Activated naive CD4-positive, alpha-beta T cell treated with anti-CD3 and anti-CD28 coated beads, Interleukin-2, amount 50 U/mL, for 24 hours (primary cell): ENCODE results near the gene INO80.

Experiments
- H3K27ac Mint-ChIP-seq: one replicate; pipeline ENCODE4 v1.8.0; 2021; ENCODE audit warnings: mild to moderate bottlenecking, mixed read lengths
- H3K27me3 Mint-ChIP-seq: one replicate; pipeline ENCODE4 v1.8.0; 2021; ENCODE audit warnings: mixed read lengths
- H3K36me3 Mint-ChIP-seq: one replicate; pipeline ENCODE4 v1.8.0; 2021; ENCODE audit warnings: mixed read lengths
- H3K4me1 Mint-ChIP-seq: one replicate; pipeline ENCODE4 v1.8.0; 2021; ENCODE audit warnings: mixed read lengths
- H3K4me3 Mint-ChIP-seq: one replicate; pipeline ENCODE4 v1.8.0; 2021; ENCODE audit warnings: mild to moderate bottlenecking, mixed read lengths
- H3K9me3 Mint-ChIP-seq: one replicate; pipeline ENCODE4 v1.8.0; 2021; ENCODE audit warnings: mixed read lengths

The INO80 gene

DNA sequence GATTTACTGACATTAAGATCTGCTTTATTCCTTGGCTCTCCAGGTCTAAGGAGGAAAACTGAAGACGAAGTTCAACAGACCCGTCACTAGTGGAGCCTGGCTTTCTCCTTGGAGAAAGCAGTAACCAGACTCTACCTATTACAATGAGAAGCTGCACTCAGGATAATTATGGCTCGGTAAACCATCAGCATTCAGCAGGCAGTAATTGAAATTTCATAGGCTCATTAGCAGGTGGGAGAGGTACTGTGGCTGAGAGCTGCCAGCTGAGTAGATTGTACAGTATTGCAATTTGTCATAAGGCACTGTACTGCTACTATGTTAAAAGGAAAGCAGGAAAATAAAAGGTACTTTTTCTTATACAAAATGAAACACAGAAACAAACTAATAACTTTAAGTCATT lies 111.6 kb downstream of the INO80 start:
- no peaks in the 10 kb centered on the region for H3K27me3 Mint-ChIP-seq
- H3K4me1 Mint-ChIP-seq, result no peaks in the 10 kb centered on the region
- no peak overlapping the region for H3K4me3 Mint-ChIP-seq
- no peaks in the 10 kb centered on the region for H3K9me3 Mint-ChIP-seq
- no peak overlapping the region for H3K27ac Mint-ChIP-seq
- H3K36me3 Mint-ChIP-seq, result peaks cover 6% of the 10 kb centered on the region

DNA sequence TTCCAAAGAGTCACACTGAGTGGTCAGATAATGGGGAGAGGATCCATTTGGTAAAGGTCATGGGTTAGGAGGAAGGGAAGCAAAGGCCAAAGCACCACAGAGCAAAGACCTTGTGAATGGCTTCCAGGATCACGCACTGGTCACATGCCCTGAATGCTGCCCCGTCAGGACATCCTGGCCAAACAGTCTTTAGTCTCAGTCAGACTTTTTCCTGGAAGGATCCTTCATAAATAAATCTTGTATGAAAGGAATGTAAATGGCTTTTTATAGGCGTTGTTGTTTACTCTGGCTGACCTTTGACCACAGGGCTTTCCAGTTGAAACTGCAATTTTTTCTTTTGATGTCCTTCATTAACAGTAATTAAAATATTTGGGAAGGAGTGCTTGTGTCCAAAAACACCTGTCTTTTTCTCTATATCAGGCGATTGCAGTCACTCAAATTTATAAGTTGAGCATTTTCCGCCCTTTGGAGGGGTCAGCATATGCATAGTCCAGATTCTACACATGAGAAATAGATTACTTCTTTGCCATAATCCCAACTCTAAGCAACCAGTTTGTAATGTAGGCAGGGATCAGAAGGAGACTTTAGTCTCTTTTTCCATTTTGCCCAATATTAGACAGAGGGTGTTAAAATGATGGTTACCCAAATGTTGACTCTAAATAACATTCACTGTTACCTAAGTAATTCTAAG lies 114.4 kb downstream of the INO80 start:
- H3K27me3 Mint-ChIP-seq, result no peaks in the 10 kb centered on the region
- H3K36me3 Mint-ChIP-seq, result peaks cover 9% of the 10 kb centered on the region
- H3K27ac Mint-ChIP-seq, result no peak overlapping the region
- H3K4me3 Mint-ChIP-seq, result no peak overlapping the region
- no peaks in the 10 kb centered on the region for H3K4me1 Mint-ChIP-seq
- no peaks in the 10 kb centered on the region for H3K9me3 Mint-ChIP-seq

DNA sequence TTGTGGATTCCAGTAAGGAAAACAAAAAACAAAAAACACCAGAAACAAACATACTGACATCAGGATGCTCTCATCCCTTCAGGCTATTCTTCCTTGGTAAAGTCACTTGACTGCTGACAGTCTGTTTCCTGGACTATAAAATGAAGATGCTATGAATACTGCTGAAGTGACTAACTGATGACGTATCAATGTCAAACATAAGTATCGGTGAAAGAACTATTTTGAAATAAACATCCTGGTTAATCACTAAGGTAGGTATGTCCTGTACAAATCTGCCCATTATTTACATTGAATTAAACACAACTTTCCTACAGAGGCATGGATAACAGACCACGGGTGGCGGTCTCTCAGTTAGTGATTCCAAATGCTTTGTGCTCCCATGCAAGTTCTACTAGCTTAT lies 116.9 kb downstream of the INO80 start:
- Mint-ChIP-seq H3K9me3 (no peaks in the 10 kb centered on the region), H3K27ac (no peak overlapping the region), H3K4me1 (no peaks in the 10 kb centered on the region), H3K27me3 (no peaks in the 10 kb centered on the region), H3K4me3 (no peak overlapping the region), H3K36me3 (peaks cover 12% of the 10 kb centered on the region)

DNA sequence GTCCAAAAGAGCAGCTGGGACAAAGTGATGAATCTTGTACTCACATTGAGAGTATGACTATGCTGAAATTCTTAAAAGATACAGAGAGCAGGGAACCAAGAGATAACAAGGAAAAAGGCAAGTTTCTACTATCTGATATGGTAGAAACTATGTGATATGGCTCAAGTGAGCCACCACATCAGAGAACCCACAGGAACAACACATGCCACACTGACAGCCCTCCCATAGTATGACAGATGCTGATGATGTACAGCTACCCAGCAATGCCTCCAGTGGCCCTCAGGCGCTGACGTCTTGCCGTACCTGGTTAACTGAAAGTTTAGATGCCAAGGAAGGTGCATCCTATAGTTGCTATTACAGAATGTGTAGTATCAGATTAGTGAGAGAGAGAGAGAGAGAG lies 120.4 kb downstream of the INO80 start:
- no peaks in the 10 kb centered on the region for H3K27me3 Mint-ChIP-seq
- H3K27ac Mint-ChIP-seq, result no peak overlapping the region
- H3K4me3 Mint-ChIP-seq, result no peak overlapping the region
- peaks cover 9% of the 10 kb centered on the region for H3K4me1 Mint-ChIP-seq
- peaks cover 26% of the 10 kb centered on the region for H3K36me3 Mint-ChIP-seq
- no peaks in the 10 kb centered on the region for H3K9me3 Mint-ChIP-seq

DNA sequence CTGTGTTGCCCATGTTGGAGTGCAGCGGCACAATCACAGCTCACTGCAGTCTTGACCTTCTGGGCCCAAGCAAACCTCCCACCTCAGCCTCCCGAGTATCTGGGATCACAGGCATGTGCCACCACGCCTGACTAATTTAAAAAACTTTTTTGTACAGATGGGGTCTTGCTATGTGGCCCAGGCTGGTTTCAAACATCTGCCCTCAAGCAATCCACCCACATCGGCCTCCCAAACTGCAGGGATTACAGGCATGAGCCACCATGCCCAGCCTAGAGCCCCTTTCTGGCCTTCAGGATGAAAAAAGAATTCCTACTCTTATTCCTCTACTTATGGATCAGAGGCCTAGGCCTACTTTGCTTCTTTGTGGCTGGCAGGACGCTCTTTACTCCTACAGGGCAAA lies 123.3 kb downstream of the INO80 start:
- Mint-ChIP-seq H3K4me3 (no peak overlapping the region), H3K4me1 (peaks cover 18% of the 10 kb centered on the region), H3K9me3 (peaks cover 6% of the 10 kb centered on the region), H3K27me3 (no peaks in the 10 kb centered on the region), H3K36me3 (peaks cover 31% of the 10 kb centered on the region), H3K27ac (no peak overlapping the region)

DNA sequence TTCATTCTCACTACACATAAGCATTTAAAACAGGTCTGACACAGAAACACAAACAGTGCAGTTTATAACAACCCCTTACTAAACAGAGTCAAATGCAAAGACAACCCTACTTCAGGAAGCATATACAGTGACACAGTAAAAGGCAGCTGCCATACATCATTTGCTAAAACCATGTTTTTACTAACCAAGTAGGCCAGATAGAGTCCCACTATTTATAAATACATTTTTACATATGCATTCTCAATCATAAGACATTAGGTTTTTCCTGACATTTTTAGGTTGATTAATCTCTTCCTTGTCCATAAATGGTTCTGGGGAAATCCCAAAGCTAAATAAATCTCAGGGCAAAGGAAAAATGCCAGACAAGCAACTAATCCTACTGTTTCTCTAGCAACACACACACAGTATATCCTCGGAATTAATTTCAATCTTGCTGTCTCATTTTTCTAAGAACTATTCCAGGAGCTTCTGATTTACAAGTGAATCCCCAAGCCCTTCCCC lies 123.8 kb downstream of the INO80 start:
- Mint-ChIP-seq H3K27ac (peak overlapping the region; percentile 12), H3K4me1 (peaks cover 18% of the 10 kb centered on the region), H3K36me3 (peaks cover 30% of the 10 kb centered on the region), H3K9me3 (peaks cover 6% of the 10 kb centered on the region), H3K27me3 (no peaks in the 10 kb centered on the region), H3K4me3 (no peak overlapping the region)

DNA sequence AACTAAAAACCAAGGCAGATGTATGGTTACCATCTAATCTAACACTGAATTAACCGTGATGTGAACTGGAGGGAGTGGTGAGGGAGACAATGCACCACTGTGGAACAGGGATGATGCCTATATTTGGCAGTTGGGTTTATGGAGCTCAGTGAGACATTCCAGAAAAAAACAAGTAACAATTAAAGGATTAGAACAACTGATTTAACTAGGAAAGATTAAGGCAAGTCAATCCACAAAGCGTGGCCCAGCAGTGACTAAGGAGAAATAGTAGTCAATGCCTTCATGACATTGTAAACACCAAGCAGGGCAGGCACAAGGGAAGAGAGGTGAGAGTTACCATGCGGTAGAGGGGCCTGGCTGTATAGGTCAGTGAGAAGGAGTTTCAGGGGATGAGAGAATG lies 124.7 kb downstream of the INO80 start:
- H3K27me3 Mint-ChIP-seq, result no peaks in the 10 kb centered on the region
- H3K4me3 Mint-ChIP-seq, result no peak overlapping the region
- peaks cover 6% of the 10 kb centered on the region for H3K9me3 Mint-ChIP-seq
- peak overlapping the region; percentile 84 for H3K27ac Mint-ChIP-seq
- peaks cover 18% of the 10 kb centered on the region for H3K4me1 Mint-ChIP-seq
- peaks cover 32% of the 10 kb centered on the region for H3K36me3 Mint-ChIP-seq

DNA sequence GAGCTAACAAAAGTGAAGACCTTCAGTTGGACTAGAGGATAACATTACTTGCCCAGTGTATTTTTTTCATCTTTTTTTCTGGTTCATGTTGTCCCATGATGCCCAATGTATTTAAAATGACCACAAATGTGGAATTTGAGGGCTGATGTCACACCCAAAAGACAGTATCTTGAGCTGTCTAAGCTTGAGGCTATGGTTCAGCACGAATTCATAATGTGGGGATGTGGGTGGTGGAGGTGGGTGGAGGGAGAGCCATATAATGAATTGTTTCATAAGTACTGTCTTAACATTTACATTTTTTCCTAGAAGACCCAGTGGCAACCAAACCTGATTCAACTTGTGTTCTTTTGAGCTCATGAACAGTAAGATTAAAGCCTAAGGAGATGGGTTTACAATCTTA lies 125.3 kb downstream of the INO80 start:
- no peak overlapping the region for H3K4me3 Mint-ChIP-seq
- peaks cover 32% of the 10 kb centered on the region for H3K36me3 Mint-ChIP-seq
- H3K9me3 Mint-ChIP-seq, result peaks cover 6% of the 10 kb centered on the region
- peaks cover 18% of the 10 kb centered on the region for H3K4me1 Mint-ChIP-seq
- H3K27ac Mint-ChIP-seq, result peak overlapping the region; percentile 84
- no peaks in the 10 kb centered on the region for H3K27me3 Mint-ChIP-seq

DNA sequence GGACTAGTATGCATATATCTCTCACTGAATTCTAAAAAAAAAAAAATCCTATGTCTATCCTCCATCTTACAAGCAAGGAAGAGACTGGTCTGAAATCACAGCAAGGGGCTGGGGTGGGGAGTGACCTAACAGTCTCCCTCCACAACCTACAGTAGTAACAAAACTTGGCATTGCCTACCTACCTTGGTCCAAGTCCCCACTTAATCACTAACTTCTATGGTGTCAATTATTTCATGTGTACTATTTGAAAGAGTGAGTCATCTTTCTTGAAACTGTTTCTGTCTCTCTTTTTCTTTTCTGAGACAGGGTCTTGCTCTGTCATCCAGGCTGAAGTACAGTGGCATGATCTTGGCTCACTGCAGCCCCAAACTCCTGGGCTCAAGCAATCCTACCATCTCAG lies 126.0 kb downstream of the INO80 start:
- Mint-ChIP-seq H3K36me3 (peaks cover 30% of the 10 kb centered on the region), H3K27ac (peak overlapping the region; percentile 68), H3K27me3 (no peaks in the 10 kb centered on the region), H3K9me3 (peaks cover 6% of the 10 kb centered on the region), H3K4me3 (peak overlapping the region; percentile 11), H3K4me1 (peaks cover 18% of the 10 kb centered on the region)

DNA sequence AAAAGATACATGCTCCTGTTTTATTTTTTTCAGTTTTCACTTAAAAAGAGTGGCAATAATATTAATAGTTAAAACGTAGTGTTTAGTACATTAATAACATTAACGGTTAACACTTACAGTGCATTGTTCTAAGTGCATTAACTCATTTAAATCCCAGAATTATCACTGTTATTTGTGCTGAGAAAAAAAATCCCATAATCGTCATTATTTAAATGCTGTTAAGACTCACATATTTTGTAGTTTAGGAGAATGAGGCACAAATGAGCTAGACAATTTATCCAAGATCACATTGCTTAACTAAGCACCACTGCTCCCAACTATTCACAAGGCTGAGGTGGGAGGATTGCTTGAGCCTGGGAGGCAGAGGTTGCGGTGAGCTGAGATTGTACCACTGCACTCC lies 127.9 kb downstream of the INO80 start:
- Mint-ChIP-seq H3K4me1 (peaks cover 18% of the 10 kb centered on the region), H3K9me3 (peaks cover 6% of the 10 kb centered on the region), H3K27ac (no peak overlapping the region), H3K4me3 (no peak overlapping the region), H3K27me3 (no peaks in the 10 kb centered on the region), H3K36me3 (peaks cover 25% of the 10 kb centered on the region)

DNA sequence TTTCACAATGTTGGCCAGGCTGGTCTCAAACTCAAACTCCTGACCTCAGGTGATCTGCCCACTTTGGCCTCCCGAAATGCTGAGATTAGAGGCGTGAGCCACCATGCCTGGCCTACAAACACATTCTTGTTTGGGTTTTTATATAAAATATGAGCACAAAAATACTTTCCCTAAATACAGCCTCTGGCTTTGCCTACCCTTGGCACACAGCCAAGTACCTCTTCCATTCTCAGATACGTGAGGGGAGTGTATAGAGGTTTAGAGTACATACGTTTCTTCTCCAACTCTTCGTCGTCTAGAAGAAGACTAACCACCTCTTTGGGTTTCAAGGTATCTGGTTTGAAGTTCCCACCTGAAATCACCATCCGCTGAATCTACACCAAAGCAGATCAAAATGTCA lies 129.3 kb downstream of the INO80 start:
- Mint-ChIP-seq H3K4me3 (no peak overlapping the region), H3K36me3 (peaks cover 27% of the 10 kb centered on the region)

DNA sequence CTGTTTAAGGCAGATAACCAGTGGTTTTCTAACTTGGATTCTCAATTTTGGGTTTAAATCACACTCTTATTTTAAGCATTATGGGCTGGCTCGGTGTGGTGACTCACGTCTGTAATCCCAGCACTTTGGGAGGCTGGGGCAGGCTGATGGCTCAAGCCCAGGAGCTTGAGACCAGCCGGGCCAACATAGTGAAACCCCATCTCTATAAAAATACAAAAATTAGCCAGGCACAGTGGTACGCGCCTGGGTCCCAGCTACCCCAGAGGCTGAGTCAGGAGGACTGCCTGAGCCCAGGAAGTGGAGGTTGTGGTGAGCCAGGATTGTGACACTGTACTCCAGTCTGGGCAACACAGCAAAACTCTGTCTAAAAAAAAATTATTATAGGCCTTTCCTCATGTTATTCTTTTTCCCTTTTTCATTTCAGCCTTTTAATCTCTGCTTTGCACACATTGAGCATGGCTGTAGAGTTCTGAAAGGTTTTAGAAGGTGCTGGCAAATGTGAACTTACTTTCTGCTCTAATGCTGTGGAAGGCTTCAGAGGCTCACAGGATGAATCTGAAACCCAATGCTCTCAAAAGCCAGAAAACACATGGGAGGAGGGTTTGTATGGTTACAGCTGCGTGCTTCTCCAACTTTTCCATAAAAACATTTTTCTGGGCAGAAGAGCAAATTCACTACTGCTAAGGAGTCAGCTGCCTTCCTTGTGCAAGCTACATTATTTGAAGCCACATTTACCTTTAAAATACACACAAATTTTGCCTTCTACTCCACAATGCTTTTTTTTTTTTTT lies 130.3 kb downstream of the INO80 start:
- H3K4me1 Mint-ChIP-seq, result peaks cover 10% of the 10 kb centered on the region
- no peak overlapping the region for H3K4me3 Mint-ChIP-seq
- peaks cover 6% of the 10 kb centered on the region for H3K9me3 Mint-ChIP-seq
- no peaks in the 10 kb centered on the region for H3K27me3 Mint-ChIP-seq
- peaks cover 20% of the 10 kb centered on the region for H3K36me3 Mint-ChIP-seq
- H3K27ac Mint-ChIP-seq, result no peak overlapping the region

More for the DNA sequence above, 129.3 kb downstream of the INO80 start:
- Mint-ChIP-seq H3K4me1 (peaks cover 18% of the 10 kb centered on the region), H3K9me3 (peaks cover 6% of the 10 kb centered on the region), H3K27ac (peak overlapping the region; percentile 14), H3K27me3 (no peaks in the 10 kb centered on the region)

DNA sequence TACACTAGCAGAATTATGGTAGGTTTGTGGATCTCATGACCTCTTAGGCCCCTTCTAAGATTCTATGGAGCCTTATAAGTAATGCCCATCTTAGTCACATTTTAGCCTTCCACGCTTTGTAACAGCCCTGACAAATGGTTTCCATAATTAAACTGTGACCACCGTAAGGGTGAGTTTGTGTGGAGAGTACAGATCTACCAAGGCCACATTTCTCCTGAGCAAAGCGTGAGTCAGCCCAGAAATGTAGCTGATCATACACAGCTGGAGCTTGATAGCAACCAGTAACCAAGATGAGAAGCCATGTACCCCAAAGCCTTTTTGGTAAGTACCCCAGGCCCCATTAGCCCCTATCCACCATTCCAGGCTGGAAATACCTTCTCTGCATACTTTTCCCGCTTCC lies 131.1 kb downstream of the INO80 start:
- Mint-ChIP-seq H3K27ac (no peak overlapping the region), H3K27me3 (no peaks in the 10 kb centered on the region)

DNA sequence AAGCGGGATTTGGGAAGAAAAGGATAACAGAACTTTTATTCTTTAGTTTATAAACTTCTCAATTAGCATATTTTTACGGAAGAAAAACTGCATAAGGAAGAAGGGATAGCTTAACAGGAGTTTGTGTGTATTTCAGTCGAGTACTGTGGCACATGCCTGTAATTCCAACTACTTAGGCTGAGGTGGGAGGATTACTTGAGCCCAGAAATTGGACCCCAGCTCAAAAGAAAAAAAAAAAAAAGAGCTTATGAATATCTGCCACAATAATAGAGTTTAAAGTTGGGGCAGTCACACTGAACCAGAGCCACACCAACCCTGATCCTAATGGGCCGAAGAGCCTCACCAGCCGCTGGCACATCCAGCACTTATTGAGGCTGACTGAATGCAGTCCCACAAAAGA lies 131.7 kb downstream of the INO80 start:
- no peaks in the 10 kb centered on the region for H3K27me3 Mint-ChIP-seq

More for the DNA sequence above, 131.1 kb downstream of the INO80 start:
- Mint-ChIP-seq H3K4me1 (peaks cover 3% of the 10 kb centered on the region), H3K36me3 (peaks cover 16% of the 10 kb centered on the region), H3K4me3 (no peak overlapping the region), H3K9me3 (peaks cover 4% of the 10 kb centered on the region)

DNA sequence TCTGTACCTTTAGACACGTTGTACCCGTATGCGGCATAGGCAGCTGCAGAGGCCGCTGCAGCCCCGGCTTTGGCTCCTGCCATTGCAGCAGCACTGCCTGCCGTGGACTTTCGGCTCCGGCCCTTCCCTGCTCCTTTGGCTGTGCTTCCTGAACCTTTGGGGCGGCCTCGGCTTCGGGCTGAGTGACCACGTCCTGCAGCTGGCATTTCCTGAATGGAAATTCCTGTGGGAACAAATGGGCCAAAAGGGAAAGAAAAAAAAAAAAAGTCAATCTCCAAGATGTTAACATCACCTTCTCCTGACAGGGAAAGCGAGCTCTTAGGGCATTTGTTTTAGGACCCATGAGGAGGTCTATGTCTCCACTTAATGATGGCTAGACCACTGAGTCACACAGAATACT lies 133.2 kb downstream of the INO80 start:
- Mint-ChIP-seq H3K4me3 (no peak overlapping the region), H3K9me3 (no peaks in the 10 kb centered on the region), H3K27ac (no peak overlapping the region), H3K36me3 (peaks cover 16% of the 10 kb centered on the region), H3K27me3 (no peaks in the 10 kb centered on the region), H3K4me1 (no peaks in the 10 kb centered on the region)

More for the DNA sequence above, 131.7 kb downstream of the INO80 start:
- Mint-ChIP-seq H3K9me3 (no peaks in the 10 kb centered on the region), H3K4me3 (no peak overlapping the region), H3K36me3 (peaks cover 13% of the 10 kb centered on the region), H3K27ac (no peak overlapping the region), H3K4me1 (no peaks in the 10 kb centered on the region)

DNA sequence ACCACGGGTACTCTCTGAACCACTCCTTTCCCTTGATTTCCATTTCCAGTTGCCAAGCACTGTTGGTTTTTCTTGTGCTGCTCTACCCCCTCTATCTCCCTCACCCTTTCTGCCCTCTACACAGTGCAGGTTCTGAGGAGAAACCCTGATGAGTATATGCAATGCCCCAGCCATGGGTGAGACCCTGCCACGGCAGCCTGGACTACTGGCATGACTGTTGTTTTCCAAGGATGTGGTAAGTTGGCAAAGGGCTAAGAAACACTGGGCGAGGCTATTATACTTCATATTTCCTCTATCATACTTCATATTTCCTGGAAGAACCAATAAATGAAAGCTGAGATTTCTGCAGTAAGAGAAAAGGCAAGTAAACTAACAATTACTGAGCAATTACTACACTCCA lies 134.9 kb downstream of the INO80 start:
- Mint-ChIP-seq H3K36me3 (peaks cover 11% of the 10 kb centered on the region), H3K27me3 (no peaks in the 10 kb centered on the region)

More for the DNA sequence above, 134.9 kb downstream of the INO80 start:
- H3K9me3 Mint-ChIP-seq, result no peaks in the 10 kb centered on the region
- no peak overlapping the region for H3K27ac Mint-ChIP-seq
- H3K4me3 Mint-ChIP-seq, result no peak overlapping the region
- H3K4me1 Mint-ChIP-seq, result no peaks in the 10 kb centered on the region
